HEK293 (cell line): ENCODE measurements around the gene MOG.

Source experiments
- GLI2 ChIP-seq: fragments of 450-650 bp; formaldehyde crosslinking; IDR thresholded peaks from 2 replicates; pipeline ENCODE4; 2017; ENCODE audit warnings: missing biosample characterization, missing genetic modification characterization, low read depth, borderline replicate concordance
- OSR2 ChIP-seq: fragments of 450-650 bp; formaldehyde crosslinking; IDR thresholded peaks from 2 replicates; pipeline ENCODE4 v1.5.1; 2016; ENCODE audit warnings: missing biosample characterization, missing genetic modification characterization
- SALL2 ChIP-seq: fragments of 450-650 bp; formaldehyde crosslinking; IDR thresholded peaks from 2 replicates; pipeline ENCODE4 v1.5.0; 2017; ENCODE audit warnings: missing biosample characterization, mild to moderate bottlenecking, missing genetic modification characterization, borderline replicate concordance
- ZBTB17 ChIP-seq: fragments of 450-650 bp; formaldehyde crosslinking; IDR thresholded peaks from 2 replicates; pipeline ENCODE4 v1.5.1; 2016; ENCODE audit warnings: missing biosample characterization, missing genetic modification characterization
- ZBTB8A ChIP-seq: fragments of 450-650 bp; formaldehyde crosslinking; IDR thresholded peaks from 2 replicates; pipeline ENCODE4 v1.5.1; 2016; ENCODE audit warnings: missing biosample characterization, missing genetic modification characterization
- ZFP41 ChIP-seq: fragments of 450-650 bp; formaldehyde crosslinking; IDR thresholded peaks from 2 replicates; pipeline ENCODE4 v1.5.1; 2016; ENCODE audit warnings: missing biosample characterization, missing genetic modification characterization, borderline replicate concordance
- ZNF112 ChIP-seq: fragments of 450-650 bp; formaldehyde crosslinking; IDR thresholded peaks from 2 replicates; pipeline ENCODE4 v1.5.0; 2017; ENCODE audit warnings: missing biosample characterization, missing genetic modification characterization
- ZNF169 ChIP-seq: fragments of 450-650 bp; formaldehyde crosslinking; IDR thresholded peaks from 2 replicates; pipeline ENCODE4 v1.5.1; 2016; ENCODE audit warnings: missing biosample characterization, missing genetic modification characterization
- ZNF175 ChIP-seq: fragments of 450-650 bp; formaldehyde crosslinking; IDR thresholded peaks from 2 replicates; pipeline ENCODE4 v1.5.1; 2016; ENCODE audit warnings: missing biosample characterization, missing genetic modification characterization
- ZNF2 ChIP-seq: fragments of 450-650 bp; formaldehyde crosslinking; IDR thresholded peaks from 2 replicates; pipeline ENCODE4 v1.5.1; 2016; ENCODE audit warnings: missing biosample characterization, missing genetic modification characterization
- ZNF211 ChIP-seq: fragments of 450-650 bp; formaldehyde crosslinking; IDR thresholded peaks from 2 replicates; pipeline ENCODE4 v1.5.1; 2016; ENCODE audit warnings: low read depth, missing biosample characterization, missing genetic modification characterization
- ZNF214 ChIP-seq: fragments of 450-650 bp; formaldehyde crosslinking; IDR thresholded peaks from 2 replicates; pipeline ENCODE4 v1.5.1; 2017; ENCODE audit warnings: missing biosample characterization, mild to moderate bottlenecking, missing genetic modification characterization, borderline replicate concordance
- ZNF24 ChIP-seq: fragments of 450-650 bp; formaldehyde crosslinking; IDR thresholded peaks from 2 replicates; pipeline ENCODE4 v1.5.1; 2016; ENCODE audit warnings: missing biosample characterization, missing genetic modification characterization
- ZNF324 ChIP-seq: fragments of 450-650 bp; formaldehyde crosslinking; IDR thresholded peaks from 2 replicates; pipeline ENCODE4 v1.5.1; 2016; ENCODE audit warnings: missing biosample characterization, missing genetic modification characterization
- ZNF48 ChIP-seq: fragments of 450-650 bp; formaldehyde crosslinking; IDR thresholded peaks from 2 replicates; pipeline ENCODE4 v1.5.1; 2016; ENCODE audit warnings: missing biosample characterization, missing genetic modification characterization
- ZNF555 ChIP-seq: fragments of 450-650 bp; formaldehyde crosslinking; conservative IDR thresholded peaks from 2 replicates; pipeline ENCODE4 v1.5.1; 2017; ENCODE audit warnings: missing biosample characterization, mild to moderate bottlenecking, missing genetic modification characterization, inconsistent platforms
- ZNF558 ChIP-seq: fragments of 450-650 bp; formaldehyde crosslinking; IDR thresholded peaks from 2 replicates; pipeline ENCODE4 v1.5.1; 2016; ENCODE audit warnings: missing biosample characterization, missing genetic modification characterization
- ZNF623 ChIP-seq: fragments of 450-650 bp; formaldehyde crosslinking; IDR thresholded peaks from 2 replicates; pipeline ENCODE4 v1.5.1; 2016; ENCODE audit warnings: missing biosample characterization, missing genetic modification characterization
- ZNF624 ChIP-seq: fragments of 450-650 bp; formaldehyde crosslinking; IDR thresholded peaks from 2 replicates; pipeline ENCODE4 v1.5.1; 2017; ENCODE audit warnings: missing biosample characterization, missing genetic modification characterization
- ZNF626 ChIP-seq: fragments of 450-650 bp; sonication (Bioruptor Pico); formaldehyde crosslinking; IDR thresholded peaks from 2 replicates; pipeline ENCODE4 v1.5.1; 2018; ENCODE audit warnings: missing biosample characterization, missing genetic modification characterization, inconsistent platforms
- ZNF76 ChIP-seq: fragments of 450-650 bp; formaldehyde crosslinking; IDR thresholded peaks from 2 replicates; pipeline ENCODE4; 2016; ENCODE audit warnings: low read depth, missing biosample characterization, missing genetic modification characterization, borderline replicate concordance
- ZNF837 ChIP-seq: fragments of 450-650 bp; formaldehyde crosslinking; IDR thresholded peaks from 2 replicates; pipeline ENCODE4 v1.5.1; 2016; ENCODE audit warnings: missing biosample characterization, missing genetic modification characterization
- ZSCAN30 ChIP-seq: fragments of 450-650 bp; IDR thresholded peaks from 2 replicates; pipeline ENCODE4 v1.5.1; 2018; ENCODE audit warnings: missing biosample characterization, mild to moderate bottlenecking, missing genetic modification characterization, moderate library complexity
- TF ChIP-seq, protein P1 (sequence below): fragments of 450-650 bp; formaldehyde crosslinking; IDR thresholded peaks from 2 replicates; pipeline ENCODE4 v1.5.1; 2016; ENCODE audit warnings: missing biosample characterization, missing genetic modification characterization
- TF ChIP-seq, protein P2 (sequence below): fragments of 450-650 bp; formaldehyde crosslinking; IDR thresholded peaks from 2 replicates; pipeline ENCODE4 v1.5.1; 2017; ENCODE audit warnings: missing biosample characterization, missing genetic modification characterization
- TF ChIP-seq, protein P3 (sequence below): sonication (generic); formaldehyde crosslinking; IDR thresholded peaks from 2 replicates; pipeline ENCODE4 v1.8.1; 2022; ENCODE audit warnings: mild to moderate bottlenecking, moderate library complexity, missing genetic modification reagents
- TF ChIP-seq, protein P4 (sequence below): fragments of 450-650 bp; formaldehyde crosslinking; IDR thresholded peaks from 2 replicates; pipeline ENCODE4 v1.5.1; 2016; ENCODE audit warnings: missing biosample characterization, missing genetic modification characterization, borderline replicate concordance
- TF ChIP-seq, protein P5 (sequence below): fragments of 450-650 bp; formaldehyde crosslinking; IDR thresholded peaks from 2 replicates; pipeline ENCODE4 v1.5.0; 2017; ENCODE audit warnings: missing biosample characterization, missing genetic modification characterization, borderline replicate concordance

The MOG gene

DNA sequence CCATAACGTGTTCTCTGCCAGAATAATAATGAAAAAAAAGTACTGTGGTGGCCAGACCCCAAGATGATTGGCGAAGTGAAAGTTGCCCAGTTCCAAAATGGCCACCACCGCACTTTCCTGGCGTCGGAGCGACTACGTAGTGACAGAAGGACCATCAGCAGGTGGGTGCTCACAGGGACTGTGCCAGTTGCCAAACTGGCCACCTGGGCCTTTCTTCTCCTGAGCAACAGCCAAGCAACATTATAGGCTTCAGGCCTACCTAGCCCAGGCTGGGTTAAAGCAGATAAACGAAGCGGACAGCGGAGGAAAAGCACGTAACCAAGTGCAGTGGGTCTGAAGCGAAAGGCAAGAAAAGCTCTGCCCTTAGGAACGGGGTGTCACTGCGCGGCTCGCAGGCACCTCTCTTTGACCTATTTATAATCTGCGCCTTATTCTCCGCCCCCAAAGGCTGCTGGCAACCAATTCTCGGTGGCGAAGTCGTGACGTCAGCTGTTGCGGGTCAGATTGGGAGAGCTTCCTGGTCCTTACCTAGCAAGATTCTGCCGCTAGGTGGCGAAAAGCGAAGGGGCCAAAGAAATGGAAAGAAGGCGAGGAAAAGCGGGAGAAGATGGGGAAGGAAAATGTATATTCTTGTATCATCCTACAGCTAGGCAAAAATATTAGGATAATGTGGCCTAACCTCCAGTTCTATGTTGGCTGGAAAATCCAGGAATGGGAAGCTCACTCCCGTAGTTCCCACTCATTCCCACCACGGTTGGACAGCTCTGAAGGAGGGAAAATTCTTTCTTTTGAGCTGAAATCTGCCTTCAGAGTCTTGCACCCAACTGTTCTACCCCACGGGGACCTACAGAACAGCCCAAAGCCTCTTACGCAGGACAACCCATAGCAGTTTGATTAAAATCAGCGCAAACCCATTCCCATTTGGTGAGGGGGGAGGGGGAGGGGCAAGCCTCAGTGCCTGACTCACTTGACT is 6.9 kb upstream of the MOG start (continued):
- TF ChIP-seq, protein P1, sequence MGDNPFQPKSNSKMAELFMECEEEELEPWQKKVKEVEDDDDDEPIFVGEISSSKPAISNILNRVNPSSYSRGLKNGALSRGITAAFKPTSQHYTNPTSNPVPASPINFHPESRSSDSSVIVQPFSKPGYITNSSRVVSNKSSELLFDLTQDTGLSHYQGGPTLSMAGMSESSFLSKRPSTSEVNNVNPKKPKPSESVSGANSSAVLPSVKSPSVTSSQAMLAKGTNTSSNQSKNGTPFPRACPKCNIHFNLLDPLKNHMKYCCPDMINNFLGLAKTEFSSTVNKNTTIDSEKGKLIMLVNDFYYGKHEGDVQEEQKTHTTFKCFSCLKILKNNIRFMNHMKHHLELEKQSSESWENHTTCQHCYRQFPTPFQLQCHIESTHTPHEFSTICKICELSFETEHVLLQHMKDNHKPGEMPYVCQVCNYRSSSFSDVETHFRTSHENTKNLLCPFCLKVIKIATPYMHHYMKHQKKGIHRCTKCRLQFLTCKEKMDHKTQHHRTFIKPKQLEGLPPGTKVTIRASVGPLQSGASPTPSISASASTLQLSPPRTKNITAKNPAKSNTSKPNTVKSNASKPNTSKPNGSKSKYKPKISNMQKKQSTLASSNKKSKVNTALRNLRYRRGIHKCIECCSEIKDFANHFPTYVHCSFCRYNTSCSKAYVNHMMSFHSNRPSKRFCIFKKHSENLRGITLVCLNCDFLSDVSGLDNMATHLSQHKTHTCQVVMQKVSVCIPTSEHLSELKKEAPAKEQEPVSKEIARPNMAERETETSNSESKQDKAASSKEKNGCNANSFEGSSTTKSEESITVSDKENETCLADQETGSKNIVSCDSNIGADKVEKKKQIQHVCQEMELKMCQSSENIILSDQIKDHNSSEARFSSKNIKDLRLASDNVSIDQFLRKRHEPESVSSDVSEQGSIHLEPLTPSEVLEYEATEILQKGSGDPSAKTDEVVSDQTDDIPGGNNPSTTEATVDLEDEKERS (tag by site-specific recombination): no peak
- TF ChIP-seq ZNF324 (tag by site-specific recombination) (peak; percentile 39; the same call in 1 of the 2 replicates), ZNF558 (tag by site-specific recombination) (no peak), ZSCAN30 (no peak), ZNF624 (tag by site-specific recombination) (no peak), ZNF837 (tag by site-specific recombination) (no peak), ZNF169 (tag by site-specific recombination) (no peak), ZNF623 (tag by site-specific recombination) (no peak), ZNF211 (tag by site-specific recombination) (no peak), ZNF175 (tag by site-specific recombination) (no peak), ZNF555 (tag by site-specific recombination) (no peak), ZNF2 (peak; percentile 63; the same call in 1 of the 2 replicates), ZNF214 (tag by site-specific recombination) (no peak), SALL2 (tag by site-specific recombination) (no peak), OSR2 (no peak), ZFP41 (no peak), ZNF48 (tag by site-specific recombination) (no peak), ZNF626 (tag by site-specific recombination) (no peak), ZNF24 (peak; percentile 62; the same call in 1 of the 2 replicates), ZNF76 (peak; percentile 63; the same call in 1 of the 2 replicates), ZNF112 (tag by site-specific recombination) (no peak), GLI2 (tag by site-specific recombination) (no peak), ZBTB17 (tag by site-specific recombination) (peak; percentile 96), ZBTB8A (tag by site-specific recombination) (0 out of 2 replicates have a peak, but pooled peaks have one; percentile 23)
- TF ChIP-seq, protein P2, sequence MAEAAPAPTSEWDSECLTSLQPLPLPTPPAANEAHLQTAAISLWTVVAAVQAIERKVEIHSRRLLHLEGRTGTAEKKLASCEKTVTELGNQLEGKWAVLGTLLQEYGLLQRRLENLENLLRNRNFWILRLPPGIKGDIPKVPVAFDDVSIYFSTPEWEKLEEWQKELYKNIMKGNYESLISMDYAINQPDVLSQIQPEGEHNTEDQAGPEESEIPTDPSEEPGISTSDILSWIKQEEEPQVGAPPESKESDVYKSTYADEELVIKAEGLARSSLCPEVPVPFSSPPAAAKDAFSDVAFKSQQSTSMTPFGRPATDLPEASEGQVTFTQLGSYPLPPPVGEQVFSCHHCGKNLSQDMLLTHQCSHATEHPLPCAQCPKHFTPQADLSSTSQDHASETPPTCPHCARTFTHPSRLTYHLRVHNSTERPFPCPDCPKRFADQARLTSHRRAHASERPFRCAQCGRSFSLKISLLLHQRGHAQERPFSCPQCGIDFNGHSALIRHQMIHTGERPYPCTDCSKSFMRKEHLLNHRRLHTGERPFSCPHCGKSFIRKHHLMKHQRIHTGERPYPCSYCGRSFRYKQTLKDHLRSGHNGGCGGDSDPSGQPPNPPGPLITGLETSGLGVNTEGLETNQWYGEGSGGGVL (tag by site-specific recombination): no peak
- TF ChIP-seq, protein P3, sequence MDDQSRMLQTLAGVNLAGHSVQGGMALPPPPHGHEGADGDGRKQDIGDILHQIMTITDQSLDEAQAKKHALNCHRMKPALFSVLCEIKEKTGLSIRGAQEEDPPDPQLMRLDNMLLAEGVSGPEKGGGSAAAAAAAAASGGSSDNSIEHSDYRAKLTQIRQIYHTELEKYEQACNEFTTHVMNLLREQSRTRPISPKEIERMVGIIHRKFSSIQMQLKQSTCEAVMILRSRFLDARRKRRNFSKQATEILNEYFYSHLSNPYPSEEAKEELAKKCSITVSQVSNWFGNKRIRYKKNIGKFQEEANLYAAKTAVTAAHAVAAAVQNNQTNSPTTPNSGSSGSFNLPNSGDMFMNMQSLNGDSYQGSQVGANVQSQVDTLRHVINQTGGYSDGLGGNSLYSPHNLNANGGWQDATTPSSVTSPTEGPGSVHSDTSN (CRISPR knock-in tag): no peak
- TF ChIP-seq, protein P4, sequence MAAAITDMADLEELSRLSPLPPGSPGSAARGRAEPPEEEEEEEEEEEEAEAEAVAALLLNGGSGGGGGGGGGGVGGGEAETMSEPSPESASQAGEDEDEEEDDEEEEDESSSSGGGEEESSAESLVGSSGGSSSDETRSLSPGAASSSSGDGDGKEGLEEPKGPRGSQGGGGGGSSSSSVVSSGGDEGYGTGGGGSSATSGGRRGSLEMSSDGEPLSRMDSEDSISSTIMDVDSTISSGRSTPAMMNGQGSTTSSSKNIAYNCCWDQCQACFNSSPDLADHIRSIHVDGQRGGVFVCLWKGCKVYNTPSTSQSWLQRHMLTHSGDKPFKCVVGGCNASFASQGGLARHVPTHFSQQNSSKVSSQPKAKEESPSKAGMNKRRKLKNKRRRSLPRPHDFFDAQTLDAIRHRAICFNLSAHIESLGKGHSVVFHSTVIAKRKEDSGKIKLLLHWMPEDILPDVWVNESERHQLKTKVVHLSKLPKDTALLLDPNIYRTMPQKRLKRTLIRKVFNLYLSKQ (tag by site-specific recombination): no peak
- TF ChIP-seq, protein P5, sequence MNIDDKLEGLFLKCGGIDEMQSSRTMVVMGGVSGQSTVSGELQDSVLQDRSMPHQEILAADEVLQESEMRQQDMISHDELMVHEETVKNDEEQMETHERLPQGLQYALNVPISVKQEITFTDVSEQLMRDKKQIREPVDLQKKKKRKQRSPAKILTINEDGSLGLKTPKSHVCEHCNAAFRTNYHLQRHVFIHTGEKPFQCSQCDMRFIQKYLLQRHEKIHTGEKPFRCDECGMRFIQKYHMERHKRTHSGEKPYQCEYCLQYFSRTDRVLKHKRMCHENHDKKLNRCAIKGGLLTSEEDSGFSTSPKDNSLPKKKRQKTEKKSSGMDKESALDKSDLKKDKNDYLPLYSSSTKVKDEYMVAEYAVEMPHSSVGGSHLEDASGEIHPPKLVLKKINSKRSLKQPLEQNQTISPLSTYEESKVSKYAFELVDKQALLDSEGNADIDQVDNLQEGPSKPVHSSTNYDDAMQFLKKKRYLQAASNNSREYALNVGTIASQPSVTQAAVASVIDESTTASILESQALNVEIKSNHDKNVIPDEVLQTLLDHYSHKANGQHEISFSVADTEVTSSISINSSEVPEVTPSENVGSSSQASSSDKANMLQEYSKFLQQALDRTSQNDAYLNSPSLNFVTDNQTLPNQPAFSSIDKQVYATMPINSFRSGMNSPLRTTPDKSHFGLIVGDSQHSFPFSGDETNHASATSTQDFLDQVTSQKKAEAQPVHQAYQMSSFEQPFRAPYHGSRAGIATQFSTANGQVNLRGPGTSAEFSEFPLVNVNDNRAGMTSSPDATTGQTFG (tag by site-specific recombination): no peak
